Stimulated activated CD8-positive, alpha-beta memory T cell treated with anti-CD3 and anti-CD28 coated beads, Interleukin-15, amount 100 ng/mL, for 1 hour (primary cell): ENCODE measurements around the gene XRCC5.

ENCODE experiments used
- DNase-seq: peaks from one replicate; pipeline ENCODE4 v3.0.0-alpha.2; 2020; ENCODE audit warnings: low read depth

XRCC5 gene

DNA sequence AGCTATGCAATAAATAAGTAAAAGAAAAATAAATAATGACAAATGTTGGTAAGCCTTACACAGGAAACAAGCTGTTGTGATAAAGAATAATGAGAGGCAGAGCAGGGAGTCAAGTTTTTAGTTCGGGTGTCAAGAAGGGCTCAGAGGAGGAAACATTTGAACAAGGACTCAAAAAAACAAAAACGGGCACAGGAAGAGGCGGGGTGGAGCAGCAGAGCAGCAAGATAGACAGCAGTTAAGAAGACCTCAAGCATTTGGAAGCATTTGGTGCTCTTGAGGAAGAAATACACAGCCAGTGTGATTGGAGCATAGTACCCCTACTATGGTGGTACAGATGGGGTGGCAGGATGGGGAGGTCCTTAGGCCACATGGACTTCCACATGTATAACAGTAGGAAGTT is 24.6 kb upstream of the XRCC5 start:
- DNase-seq, result no peak

GRCh38 chr2:216086207-216086893 is 22.8 kb upstream of the XRCC5 start:
- no peak for DNase-seq

GRCh38 chr2:216090369-216090786 is 18.8 kb upstream of the XRCC5 start:
- no peak for DNase-seq

DNA sequence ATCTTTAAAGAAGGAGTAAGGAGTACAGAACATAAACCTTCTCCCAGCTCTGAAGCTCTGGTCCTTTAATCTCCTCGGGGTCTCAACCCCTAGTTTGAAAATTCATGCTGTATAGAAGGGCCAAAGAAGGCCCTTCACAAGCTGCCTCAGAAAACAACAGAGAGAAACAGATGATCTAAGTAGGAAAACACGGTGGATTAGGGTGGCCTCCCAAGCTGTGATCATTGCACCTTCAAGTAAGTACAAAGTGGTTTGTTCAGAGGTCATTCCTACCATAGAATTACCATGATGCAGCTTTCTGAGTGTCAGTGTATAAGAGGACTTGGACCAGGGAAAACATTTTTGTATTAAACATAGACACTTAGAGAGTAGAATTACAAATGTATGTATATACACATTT is 16.5 kb upstream of the XRCC5 start:
- no peak for DNase-seq

DNA sequence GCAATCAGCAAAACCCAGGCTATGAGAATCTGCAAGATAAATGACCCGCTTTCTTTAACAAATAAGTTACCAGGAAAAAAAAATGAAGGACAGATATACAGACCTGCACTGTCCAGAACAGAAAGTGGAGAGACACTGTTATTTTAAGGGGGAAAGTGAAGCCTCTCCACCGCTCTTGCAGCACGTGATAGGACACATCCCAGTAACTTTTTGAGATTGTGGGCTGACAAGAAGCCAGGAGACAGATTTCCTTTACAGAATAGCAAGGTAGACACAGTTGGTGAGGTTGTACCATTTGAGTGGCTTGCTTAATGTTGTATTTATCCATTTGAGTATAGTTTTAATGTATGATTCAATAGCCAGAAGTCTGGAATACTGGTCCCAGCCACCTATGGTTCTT is 14.4 kb upstream of the XRCC5 start:
- DNase-seq, result no peak

DNA sequence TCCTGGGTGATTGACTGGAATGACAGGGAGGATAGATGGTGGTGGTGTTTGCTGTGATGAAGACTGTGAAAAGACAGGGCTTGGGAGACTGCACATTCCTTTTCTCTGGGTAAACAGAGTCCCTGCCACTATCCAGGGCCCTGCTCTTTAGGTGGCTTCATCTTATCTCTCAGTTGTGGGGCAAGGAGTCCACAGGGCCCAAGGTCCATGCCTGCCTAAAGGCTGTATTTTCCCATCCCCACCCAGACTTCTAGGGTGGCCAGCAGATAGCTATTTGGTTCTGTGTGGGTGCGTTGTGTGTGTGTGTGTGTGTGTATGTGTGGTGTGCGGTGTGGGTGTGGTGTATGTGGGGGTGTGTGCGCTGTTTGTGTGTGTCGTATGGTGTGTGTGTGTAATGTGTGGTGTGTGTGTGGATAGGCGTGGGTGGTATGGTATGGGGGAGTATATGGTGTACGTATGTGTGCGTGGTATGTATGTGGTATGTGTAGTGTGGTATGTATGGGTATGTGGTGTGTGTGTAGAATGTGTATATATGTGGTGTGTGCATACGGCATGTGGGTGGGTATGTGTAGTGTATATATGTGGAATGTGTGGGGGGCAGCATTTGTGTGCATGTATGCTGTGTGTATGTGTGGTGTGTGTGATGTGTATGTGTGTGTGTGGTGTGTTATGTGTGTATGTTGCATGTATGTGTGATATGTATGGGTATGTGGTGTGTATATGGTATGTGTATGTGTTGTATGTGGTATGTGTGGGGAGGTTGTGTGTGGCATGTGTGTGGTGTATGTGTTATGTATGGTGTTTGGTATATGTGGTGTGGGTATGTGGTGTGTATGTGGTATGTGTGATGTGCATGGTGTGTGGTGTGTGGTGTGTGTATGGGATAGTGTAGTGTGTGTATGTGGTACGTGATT is 10.5 kb upstream of the XRCC5 start:
- DNase-seq, result no peak

DNA sequence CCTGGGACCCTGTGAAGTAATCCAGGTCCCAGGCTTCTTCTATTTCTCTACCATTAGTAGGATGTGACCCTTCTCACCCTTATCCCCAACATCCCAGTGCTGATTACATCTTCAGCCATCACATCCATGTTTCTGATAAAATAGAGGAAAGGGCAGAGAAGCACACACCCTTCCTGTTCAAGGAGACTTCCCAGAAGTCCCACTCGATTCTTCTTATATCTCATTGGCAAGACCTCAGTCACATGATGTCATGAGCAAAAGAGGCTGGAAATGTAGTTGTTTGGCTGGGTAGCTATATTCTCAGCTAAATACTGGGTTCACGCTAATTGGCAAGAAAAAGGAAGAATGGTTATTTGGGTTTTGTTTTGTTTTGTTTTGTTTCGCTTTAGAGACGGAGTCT is 8.0 kb upstream of the XRCC5 start:
- DNase-seq, result no peak

GRCh38 chr2:216103213-216103612 is 5.9 kb upstream of the XRCC5 start:
- DNase-seq, result no peak

DNA sequence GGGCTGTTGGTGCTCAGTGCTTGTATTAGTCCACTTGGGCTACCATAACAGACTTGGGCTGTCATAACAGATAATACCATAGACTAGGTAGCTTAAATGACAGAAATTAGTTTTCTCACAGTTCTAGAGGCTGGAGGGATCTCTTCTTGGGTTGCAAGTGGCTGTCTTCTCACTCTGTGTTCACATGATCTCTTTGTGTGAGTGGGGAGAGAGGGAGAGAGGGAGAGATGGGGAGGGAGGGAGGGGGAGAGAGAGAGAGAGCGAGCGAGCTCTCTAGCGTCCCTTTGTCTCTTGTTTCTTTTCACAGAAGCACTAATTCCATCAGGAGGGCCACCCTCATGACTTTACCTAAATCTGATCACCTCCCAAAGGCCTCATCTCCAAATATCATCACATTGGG is 4.5 kb upstream of the XRCC5 start:
- DNase-seq, result no peak

DNA sequence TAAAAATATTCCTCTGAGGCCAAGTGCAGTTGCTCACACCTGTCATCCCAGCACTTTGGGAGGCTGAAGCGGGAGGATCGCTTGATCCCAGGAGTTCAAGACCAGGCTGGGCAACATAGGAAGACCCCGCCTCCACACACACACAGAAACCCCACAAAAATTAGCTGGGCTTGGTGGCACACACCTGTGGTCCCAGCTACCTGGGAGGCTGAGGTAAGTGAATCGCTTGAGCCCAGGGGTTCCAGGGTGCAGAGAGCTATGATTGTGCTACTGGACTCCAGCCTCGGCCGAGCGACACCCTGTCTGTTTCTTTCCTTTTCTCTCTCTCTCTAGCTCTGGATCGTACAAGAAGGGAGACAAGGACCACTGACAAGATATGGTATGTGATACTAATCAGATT is 1.8 kb upstream of the XRCC5 start:
- DNase-seq, result no peak

- DNase-seq, result no peak
Measured at GRCh38 chr2:216107760-216108159, 1.4 kb upstream of the XRCC5 start.

DNA sequence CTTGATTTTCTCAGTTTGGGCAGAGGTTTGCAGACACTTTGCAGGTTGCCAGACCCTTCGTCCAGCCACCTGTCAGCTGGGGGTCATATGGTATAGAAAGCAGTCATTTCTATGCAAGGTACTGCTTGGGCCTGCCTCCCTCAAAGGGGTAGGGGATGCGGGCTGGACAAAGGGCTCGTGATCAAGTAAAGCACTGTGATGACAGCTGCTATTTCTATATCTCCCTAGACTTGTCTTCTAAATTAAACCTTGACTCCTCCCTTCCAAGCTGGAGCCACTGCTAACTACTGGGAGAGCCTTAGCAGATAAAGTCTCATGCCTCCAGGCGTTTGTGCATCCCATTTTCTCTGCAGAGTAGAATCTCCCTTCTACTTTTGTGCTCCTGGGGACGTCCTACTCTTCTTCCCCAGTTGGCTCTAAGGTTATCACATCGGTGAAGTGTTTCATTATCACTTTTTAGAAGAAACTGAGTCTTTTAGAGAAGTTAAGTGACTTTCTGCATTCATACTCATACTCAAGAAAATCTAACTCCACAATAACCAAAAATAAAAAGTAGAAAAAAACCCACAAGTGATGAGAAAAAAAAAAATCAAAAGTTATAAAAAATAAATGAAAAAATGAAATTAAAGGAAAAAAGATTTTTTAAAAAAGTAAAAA is 710 bp upstream of the XRCC5 start:
- DNase-seq, result no peak

DNA sequence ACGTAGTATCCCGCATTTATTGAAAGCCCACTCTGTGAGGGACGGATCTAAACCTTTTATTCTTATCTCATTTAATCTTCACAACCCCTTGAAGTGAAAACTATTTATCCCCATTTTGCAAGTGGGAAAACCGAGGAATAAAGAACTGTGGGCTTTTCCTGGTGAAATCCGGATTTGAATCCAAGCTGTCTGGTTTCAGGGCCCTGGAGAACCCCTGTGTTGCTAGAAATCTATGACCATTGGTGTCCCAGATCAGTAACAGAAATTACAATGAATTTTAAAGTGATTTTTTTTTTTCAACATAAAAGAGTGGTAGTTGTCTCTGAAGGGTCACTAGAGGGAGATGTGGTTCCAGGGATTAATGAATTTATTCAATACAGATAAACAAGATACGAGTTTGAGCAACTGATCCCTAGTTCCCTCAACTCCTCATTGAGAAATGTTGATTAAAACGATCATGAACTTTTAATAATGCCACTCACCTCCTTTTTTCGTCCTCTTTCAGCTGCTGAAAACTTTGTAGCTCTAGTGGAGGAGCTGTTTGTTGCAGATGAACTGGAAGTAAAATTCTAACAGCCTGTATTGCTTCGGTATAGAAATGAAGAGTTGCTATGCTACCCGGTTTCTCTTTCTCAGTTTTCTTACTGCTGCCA is 940 bp downstream of the XRCC5 start:
- no peak for DNase-seq

- DNase-seq, result no peak
Measured at GRCh38 chr2:216110620-216111019, 1.5 kb downstream of the XRCC5 start.

DNA sequence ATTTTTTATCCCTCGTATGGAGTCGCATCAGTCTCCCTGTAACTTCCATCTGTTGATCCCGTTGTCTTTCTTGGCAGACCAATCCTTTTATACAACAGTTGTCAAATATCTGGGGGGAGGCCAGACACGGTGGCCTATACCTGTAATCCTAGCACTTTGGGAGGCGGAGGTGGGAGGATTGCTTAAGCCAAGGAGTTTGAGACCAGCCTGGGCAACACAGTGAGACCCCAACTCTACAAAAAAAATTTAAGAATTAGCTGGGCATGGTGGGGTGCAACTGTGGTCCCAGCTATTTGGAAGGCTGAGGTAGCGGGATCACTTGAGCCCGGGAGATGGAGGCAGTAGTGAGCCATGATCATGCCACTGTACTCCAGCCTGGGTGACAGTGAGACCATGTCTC is 2.0 kb downstream of the XRCC5 start:
- no peak for DNase-seq

DNA sequence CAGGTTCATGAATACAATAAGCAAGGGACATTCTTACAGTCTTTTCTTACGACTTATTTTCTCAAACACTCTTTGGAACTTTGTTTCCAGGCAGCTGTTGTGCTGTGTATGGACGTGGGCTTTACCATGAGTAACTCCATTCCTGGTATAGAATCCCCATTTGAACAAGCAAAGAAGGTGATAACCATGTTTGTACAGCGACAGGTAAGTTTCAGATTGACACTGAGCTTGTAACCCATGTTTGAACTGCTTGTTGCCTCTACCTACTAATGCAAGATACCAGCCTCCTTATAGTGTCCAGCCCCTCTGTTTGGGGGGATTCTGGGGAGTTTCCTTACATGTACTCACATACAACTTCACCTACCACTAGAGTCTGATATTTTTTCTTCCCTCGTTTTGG is 3.8 kb downstream of the XRCC5 start:
- DNase-seq, result no peak

- no peak for DNase-seq
Measured at GRCh38 chr2:216113572-216113971, 4.4 kb downstream of the XRCC5 start.

DNA sequence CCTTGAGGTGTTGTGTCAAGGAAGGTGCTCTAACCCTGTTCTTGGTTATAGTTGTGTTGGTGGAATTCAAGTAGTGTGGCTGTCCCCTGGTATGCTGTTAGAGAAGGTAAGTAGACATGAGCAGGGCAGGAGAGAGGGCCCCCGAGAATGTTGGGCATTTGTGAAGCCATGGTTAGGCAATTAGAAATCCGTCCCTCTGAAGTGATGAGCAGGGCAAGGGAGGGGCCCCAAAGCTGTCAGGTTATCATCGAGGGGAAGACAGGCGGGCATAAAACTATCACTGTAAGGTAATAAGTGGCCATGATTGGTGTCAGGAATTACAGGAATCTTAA is 5.2 kb downstream of the XRCC5 start:
- DNase-seq, result no peak

DNA sequence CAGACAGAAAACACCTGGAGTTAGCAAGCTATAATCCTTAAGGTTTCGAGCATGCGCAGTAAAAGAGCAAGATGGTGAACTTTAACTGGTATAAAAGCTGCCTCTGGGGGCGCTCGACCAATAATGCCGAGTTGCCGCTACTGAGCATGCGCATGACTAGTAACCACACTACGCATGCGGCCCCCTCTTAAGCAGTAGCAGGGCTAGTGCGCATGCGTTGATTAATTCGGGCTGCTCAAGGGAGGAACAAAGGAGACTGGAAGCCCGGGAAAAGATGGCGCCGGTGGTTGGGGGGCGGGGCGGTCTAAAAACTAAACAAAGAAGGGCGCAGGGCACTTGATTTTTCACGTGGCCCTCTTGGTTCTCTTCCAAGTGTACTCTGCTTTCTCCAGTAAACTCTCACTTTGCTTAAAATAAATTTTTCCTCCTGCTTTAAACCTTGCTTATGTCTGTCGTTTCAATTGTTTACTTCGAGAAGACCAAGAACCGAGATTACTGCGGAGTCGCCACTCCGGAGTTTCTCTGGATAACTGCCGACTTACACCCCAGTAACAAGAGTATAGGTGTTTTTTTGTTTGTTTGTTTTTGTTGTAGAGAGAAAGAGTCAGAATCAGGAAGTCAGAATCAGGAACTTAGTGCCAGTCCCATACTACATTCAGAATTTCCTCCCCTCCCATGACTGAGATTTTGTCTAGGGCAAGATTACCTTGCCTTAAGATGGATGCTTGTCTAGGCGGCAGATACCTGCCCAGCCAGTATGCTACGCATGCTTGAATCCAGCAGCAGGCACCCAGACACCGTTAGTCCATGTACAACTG is 5.8 kb downstream of the XRCC5 start:
- peak; percentile 98 for DNase-seq

GRCh38 chr2:216116418-216116817 is 7.3 kb downstream of the XRCC5 start:
- DNase-seq, result no peak

- no peak for DNase-seq
Measured at GRCh38 chr2:216117561-216118340, 8.6 kb downstream of the XRCC5 start.
